Loucy (cell line): Measurements from ENCODE around the gene TMEM45A.
"Not testable (repeated sequence)": the region's sequence is repeated elsewhere in the genome, so short reads cannot be mapped to it uniquely, and the experiment has no call there.

ENCODE experiments used
- CTCF ChIP-seq: fragments of 200-600 bp; sonication (generic); conservative IDR thresholded peaks from 2 replicates; pipeline ENCODE4 v1.5.1; 2014; ENCODE audit warnings: mild to moderate bottlenecking, antibody characterized with exemption, low read length
- EZH2phosphoT487 ChIP-seq: fragments of 200-600 bp; IDR thresholded peaks from 2 replicates; pipeline ENCODE4 v1.6.1; 2018; ENCODE audit warnings: antibody characterized with exemption, mild to moderate bottlenecking, moderate library complexity, borderline replicate concordance

GRCh38 chr3:100477851-100478360 is 14.5 kb upstream of the TMEM45A start:
- TF ChIP-seq CTCF, EZH2phosphoT487: not testable (repeated sequence)
